ENCODE results near the gene LGALS7B. TPM values are rescaled to one million over a fixed set of nuclear protein-coding genes. Genes with fewer than 3 reads are reported as not detected.
"Not testable (repeated sequence)": the region's sequence is repeated elsewhere in the genome, so short reads cannot be mapped to it uniquely, and the experiment has no call there.

Gene LGALS7B
- total RNA-seq, 1 donor: not detected

DNA sequence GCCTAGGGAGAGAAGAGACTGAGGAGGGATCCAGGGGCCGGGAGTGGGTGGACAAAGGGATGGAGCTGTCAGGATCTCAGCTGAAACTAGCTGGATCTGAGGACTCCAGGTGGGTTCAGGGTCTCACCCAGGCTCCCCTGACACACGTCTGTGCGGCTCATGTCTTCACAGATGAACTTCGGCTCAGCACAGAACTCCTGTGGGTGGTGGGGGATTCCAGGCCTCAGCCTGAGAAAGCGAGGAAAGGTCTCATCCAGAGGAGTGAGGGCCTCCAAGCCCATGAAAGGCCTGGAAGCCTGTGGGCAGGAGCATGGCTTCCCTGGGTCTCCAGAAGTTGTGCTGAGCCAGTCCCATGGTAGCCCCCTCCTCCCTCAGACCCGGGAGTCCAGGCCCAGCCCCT lies 46.1 kb upstream of the LGALS7B start:
- no peak overlapping the region for H3K4me3 ChIP-seq (ENCODE audit: low read depth, low read length)
- TF ChIP-seq, protein P1, sequence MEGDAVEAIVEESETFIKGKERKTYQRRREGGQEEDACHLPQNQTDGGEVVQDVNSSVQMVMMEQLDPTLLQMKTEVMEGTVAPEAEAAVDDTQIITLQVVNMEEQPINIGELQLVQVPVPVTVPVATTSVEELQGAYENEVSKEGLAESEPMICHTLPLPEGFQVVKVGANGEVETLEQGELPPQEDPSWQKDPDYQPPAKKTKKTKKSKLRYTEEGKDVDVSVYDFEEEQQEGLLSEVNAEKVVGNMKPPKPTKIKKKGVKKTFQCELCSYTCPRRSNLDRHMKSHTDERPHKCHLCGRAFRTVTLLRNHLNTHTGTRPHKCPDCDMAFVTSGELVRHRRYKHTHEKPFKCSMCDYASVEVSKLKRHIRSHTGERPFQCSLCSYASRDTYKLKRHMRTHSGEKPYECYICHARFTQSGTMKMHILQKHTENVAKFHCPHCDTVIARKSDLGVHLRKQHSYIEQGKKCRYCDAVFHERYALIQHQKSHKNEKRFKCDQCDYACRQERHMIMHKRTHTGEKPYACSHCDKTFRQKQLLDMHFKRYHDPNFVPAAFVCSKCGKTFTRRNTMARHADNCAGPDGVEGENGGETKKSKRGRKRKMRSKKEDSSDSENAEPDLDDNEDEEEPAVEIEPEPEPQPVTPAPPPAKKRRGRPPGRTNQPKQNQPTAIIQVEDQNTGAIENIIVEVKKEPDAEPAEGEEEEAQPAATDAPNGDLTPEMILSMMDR (IDR thresholded peaks at IDR 0.05; ENCODE audit: insufficient read depth, low read depth, low read length): no peak
- DNase-seq (ENCODE audit: low read depth): no peak

DNA sequence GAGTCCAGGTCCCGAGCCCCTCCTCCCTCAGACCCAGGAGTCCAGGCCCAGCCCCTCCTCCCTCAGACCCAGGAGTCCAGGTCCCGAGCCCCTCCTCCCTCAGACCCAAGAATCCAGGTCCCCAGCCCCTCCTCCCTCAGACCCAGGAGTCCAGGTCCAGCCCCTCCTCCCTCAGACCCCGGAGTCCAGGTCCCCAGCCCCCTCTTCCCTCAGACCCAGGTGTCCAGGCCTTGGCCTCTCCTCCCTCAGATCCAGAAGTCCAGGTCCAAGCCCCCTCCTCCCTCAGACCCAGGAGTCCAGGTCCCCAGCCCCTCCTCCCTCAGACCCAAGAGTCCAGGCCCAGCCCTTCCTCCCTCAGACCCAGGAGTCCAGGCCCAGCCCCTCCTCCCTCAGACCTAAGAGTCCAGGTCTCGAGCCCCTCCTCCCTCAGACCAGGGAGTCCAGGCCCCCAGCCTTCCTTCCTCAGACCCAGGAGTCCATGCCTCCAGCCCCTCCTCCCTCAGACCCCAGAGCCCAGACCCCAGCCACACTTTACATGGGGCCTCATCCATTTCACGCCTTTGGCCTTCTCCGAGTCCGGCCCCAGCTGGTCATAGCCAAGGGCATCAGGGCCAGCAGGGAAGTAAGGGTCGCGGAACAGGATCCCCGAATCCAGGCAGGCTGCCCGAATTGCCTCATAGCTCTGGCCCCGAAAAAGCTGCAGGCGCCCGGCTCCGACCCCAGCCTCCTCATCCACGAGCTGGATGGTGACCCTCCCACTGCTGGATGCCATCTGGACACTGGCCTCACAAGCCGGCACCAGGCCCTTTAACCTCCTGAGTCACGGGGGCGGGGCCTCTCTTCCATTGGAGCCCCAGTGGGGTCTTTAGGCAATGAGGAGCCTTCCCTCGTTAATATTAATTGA lies 45.4 kb upstream of the LGALS7B start:
- H3K4me3 ChIP-seq (ENCODE audit: low read depth, low read length): no peak overlapping the region
- no peak for DNase-seq (ENCODE audit: low read depth)
- TF ChIP-seq, protein P1 (IDR thresholded peaks at IDR 0.05; ENCODE audit: insufficient read depth, low read depth, low read length): no peak

GRCh38 chr19:38744298-38744681 lies 44.7 kb upstream of the LGALS7B start, which contains the start of gene CAPN12:
Gene CAPN12, minus strand, starts transcription at chr19:38744474. Its CDS starts 309 bp downstream, at chr19:38744165.
- no peak for DNase-seq (ENCODE audit: low read depth)
- no peak within 1 kb of the TSS for H3K4me3 ChIP-seq (ENCODE audit: low read depth, low read length)
- TF ChIP-seq, protein P1 (IDR thresholded peaks at IDR 0.05; ENCODE audit: insufficient read depth, low read depth, low read length): no peak

DNA sequence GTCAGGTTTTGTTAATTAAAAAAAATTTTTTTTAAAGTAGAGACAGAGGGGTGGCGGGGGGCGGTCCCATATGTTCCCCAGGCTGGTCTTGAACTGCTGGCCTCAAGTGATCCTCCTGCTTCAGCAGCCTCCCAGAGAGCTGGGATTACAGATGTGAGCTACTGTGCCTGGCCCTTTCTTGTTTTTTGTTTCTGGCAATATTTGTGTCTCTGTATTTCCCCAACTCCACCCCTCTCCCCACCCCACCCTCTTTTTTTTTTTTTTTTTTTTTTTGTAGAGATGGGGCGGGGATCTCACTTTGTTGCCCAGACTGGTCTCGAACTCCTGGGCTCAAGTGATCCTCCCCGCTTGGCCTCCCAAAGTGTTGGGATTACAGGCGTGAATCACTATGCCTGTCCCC lies 44.1 kb upstream of the LGALS7B start:
- no peak overlapping the region for H3K4me3 ChIP-seq (ENCODE audit: low read depth, low read length)
- TF ChIP-seq, protein P1 (IDR thresholded peaks at IDR 0.05; ENCODE audit: insufficient read depth, low read depth, low read length): no peak
- no peak for DNase-seq (ENCODE audit: low read depth)

- no peak for DNase-seq (ENCODE audit: low read depth)
- TF ChIP-seq, protein P1 (IDR thresholded peaks at IDR 0.05; ENCODE audit: insufficient read depth, low read depth, low read length): no peak
- H3K4me3 ChIP-seq (ENCODE audit: low read depth, low read length): no peak overlapping the region
These were observed 43.7 kb upstream of the LGALS7B start for GRCh38 chr19:38745316-38745715.

DNA sequence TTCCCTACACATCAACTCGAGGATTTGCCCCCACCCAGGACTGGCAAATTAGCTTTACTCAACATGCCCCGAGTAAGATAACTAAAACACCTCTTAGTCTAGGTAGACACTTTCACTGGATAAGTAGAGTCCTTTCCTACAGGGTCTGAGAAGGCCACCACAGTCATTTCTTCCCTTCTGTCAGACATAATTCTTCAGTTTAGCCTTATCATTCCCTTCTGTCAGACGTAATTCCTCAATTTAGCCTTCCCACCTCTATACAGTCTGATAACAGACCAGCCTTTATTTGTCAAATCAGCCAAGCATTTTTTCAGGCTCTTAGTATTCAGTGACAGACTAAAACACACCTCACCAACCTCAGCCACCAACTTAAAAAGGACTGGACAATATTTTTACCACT lies 35.2 kb upstream of the LGALS7B start:
- H3K4me3 ChIP-seq (ENCODE audit: low read depth, low read length); DNase-seq (ENCODE audit: low read depth): not testable (repeated sequence)

GRCh38 chr19:38754196-38754595 lies 34.8 kb upstream of the LGALS7B start:
- not testable (repeated sequence) for DNase-seq (ENCODE audit: low read depth)

DNA sequence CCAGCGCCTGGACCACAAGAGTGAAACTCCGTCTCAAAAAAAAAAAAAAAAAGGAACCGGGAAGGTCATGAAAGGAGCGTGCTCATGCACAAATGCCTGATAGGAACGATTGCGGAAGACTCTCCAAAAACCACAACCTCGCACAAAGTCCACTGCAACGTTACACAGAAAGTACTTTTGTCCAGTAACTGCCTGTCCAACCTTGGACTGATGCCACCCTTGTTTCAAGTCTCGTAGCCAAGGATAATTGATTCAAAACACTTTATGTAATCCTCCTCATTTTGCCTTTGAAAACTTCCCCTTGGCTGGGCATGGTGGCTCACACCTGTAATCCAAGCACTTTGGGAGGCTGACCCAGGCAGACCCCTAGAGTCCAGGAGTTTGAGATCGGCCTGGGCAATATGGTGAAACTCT lies 29.4 kb upstream of the LGALS7B start:
- TF ChIP-seq, protein P1 (IDR thresholded peaks at IDR 0.05; ENCODE audit: insufficient read depth, low read depth, low read length): no peak
- no peak for DNase-seq (ENCODE audit: low read depth)
- H3K4me3 ChIP-seq (ENCODE audit: low read depth, low read length): no peak overlapping the region

More at GRCh38 chr19:38754196-38754595, 34.8 kb upstream of the LGALS7B start:
- H3K4me3 ChIP-seq (ENCODE audit: low read depth, low read length): not testable (repeated sequence)

- H3K4me3 ChIP-seq (ENCODE audit: low read depth, low read length); DNase-seq (ENCODE audit: low read depth): not testable (repeated sequence)
These were observed 28.0 kb upstream of the LGALS7B start for GRCh38 chr19:38760805-38761517.

DNA sequence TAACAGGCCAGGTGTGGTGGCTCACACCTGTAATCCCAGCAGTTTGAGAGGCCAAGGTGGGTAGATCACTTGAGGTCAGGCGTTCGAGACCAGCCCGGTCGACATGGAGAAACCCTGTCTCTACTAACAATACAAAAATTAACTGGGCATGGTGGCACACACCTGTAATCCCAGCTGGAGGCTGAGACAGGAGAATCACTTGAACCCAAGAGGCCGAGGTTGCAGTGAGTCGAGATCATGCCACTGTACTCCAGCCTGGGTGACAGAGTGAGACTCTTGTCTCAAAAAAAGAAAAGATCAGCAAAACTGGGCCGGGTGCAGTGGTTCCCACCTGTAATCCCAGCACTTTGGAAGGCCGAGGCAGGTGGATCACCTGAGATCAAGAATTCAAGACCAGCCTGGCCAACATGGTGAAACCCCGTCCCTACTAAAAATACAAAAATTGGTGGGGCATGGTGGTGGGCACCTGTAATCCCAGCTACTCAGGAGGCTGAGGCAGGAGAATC lies 27.1 kb upstream of the LGALS7B start:
- H3K4me3 ChIP-seq (ENCODE audit: low read depth, low read length); DNase-seq (ENCODE audit: low read depth): not testable (repeated sequence)
